Vagina (tissue), 2 donors: Measurements from ENCODE around the gene MEOX1.

Source experiments
- POLR2A ChIP-seq, 2 donors: fragments of 450-650 bp; IDR thresholded peaks; one replicate each; pipeline ENCODE4 v1.6.1; 2017; ENCODE audit warnings: antibody characterized with exemption in 2 of 2, mild to moderate bottlenecking in 2 of 2, moderate library complexity in 2 of 2
- TF ChIP-seq, protein P1 (sequence below), 3 experiments: fragments of 450-650 bp in 2 of 3; fragments of 200-600 bp in 1 of 3; sonication (generic) in 1 of 3; IDR thresholded peaks; one replicate each; pipeline ENCODE4 v1.5.1; 2017 to 2019; ENCODE audit warnings: antibody characterized with exemption in 3 of 3, mild to moderate bottlenecking in 2 of 3, moderate library complexity in 2 of 3

DNA sequence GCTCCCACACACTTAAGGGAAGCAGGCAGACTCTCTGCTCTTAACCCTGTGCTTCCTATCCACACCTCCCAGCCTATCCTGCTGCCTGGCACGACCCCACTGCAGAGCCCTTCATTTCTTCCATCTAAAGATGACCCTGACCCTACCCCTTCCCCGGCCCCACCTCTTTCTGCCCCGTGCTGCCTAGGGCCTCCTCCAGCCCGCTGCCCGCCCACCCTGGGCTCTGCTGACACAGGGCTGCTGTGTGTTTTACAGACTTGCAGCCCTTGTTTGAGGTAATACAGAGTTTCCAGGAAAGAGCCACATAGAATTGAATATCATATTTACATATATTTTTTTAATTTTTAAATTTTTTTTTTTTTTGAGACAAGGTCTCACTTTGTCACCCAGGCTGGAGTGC, 42.0 kb downstream of the MEOX1 start:
- TF ChIP-seq, protein P1, sequence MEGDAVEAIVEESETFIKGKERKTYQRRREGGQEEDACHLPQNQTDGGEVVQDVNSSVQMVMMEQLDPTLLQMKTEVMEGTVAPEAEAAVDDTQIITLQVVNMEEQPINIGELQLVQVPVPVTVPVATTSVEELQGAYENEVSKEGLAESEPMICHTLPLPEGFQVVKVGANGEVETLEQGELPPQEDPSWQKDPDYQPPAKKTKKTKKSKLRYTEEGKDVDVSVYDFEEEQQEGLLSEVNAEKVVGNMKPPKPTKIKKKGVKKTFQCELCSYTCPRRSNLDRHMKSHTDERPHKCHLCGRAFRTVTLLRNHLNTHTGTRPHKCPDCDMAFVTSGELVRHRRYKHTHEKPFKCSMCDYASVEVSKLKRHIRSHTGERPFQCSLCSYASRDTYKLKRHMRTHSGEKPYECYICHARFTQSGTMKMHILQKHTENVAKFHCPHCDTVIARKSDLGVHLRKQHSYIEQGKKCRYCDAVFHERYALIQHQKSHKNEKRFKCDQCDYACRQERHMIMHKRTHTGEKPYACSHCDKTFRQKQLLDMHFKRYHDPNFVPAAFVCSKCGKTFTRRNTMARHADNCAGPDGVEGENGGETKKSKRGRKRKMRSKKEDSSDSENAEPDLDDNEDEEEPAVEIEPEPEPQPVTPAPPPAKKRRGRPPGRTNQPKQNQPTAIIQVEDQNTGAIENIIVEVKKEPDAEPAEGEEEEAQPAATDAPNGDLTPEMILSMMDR (IDR thresholded peaks at IDR 0.05) = no peak
- TF ChIP-seq POLR2A (IDR thresholded peaks at IDR 0.05) = no peak
